HepG2 (cell line): ENCODE measurements around the gene SEPTIN5. TPM values are rescaled to one million over a fixed set of nuclear protein-coding genes. Genes with fewer than 3 reads are reported as not detected.

Source experiments
- ATAC-seq: fragments of 200-7000 bp; cut with Tn5 transposase; 3 replicates; pipeline ENCODE4 v1.9.1; 2020; ENCODE audit warnings: mild to moderate bottlenecking, moderate library complexity
- BruUV-seq: library from RNA; stranded (reverse); fragments of 400-500 nt; replicated peaks from 2 replicates; lab custom pipeline; 2021; lab: Mats Ljungman, UMichigan
- CTCF ChIA-PET: fragments of 300-600 bp; formaldehyde crosslinking; extraction: SDS; loops from one replicate; lab custom pipeline; 2021; ENCODE audit warnings: low total read pairs, inconsistent platforms, low intra/inter-chr PET ratio; lab: Yijun Ruan, JAX
- POLR2A ChIA-PET: fragments of 350-600 bp; sonication (Branson Sonifier 250); formaldehyde crosslinking; loops from one replicate; lab custom pipeline; 2020; ENCODE audit warnings: antibody characterized with exemption, inconsistent platforms; lab: Yijun Ruan, JAX
- DNase-seq: peaks from one replicate; pipeline ENCODE4 v3.0.0-alpha.2; 2015; ENCODE audit warnings: low spot score
- FAIRE-seq: peaks from 3 replicates; lab custom pipeline; 2011; peaks lifted over from hg19 to GRCh38; lab: Jason Lieb, UNC
- H2AFZ ChIP-seq: one replicate; pipeline ENCODE4 v1.6.1; 2011; ENCODE audit warnings: low read length, inconsistent platforms
- H3K27ac ChIP-seq: fragments of 300-600 bp; 3 replicates; pipeline ENCODE4 v1.8.0; 2011; ENCODE audit warnings: mixed run types, mild to moderate bottlenecking, mixed read lengths, low read length, inconsistent platforms; ENCODE audit not compliant: insufficient read depth; ENCODE audit errors: extremely low read length
- H3K27me3 ChIP-seq, 2 experiments: fragments of 200-600 bp in 1 of 2; 2 replicates in 1 of 2; 3 replicates in 1 of 2; pipeline versions ENCODE4 v1.6.0 to v1.8.0; 2011; ENCODE audit warnings: low read length in 2 of 2, mild to moderate bottlenecking in 2 of 2, moderate library complexity in 2 of 2, inconsistent platforms in 1 of 2; ENCODE audit not compliant: insufficient read depth in 2 of 2, control insufficient read depth in 1 of 2
- H3K36me3 ChIP-seq, 2 experiments: fragments of 200-600 bp in 1 of 2; replicated peaks in 1 of 2; 2 replicates in 1 of 2; 3 replicates in 1 of 2; pipeline versions ENCODE4 v1.5.1 to v1.8.0; 2011; ENCODE audit warnings: low read length in 2 of 2, inconsistent platforms in 1 of 2; ENCODE audit not compliant: insufficient read depth in 2 of 2, control insufficient read depth in 1 of 2
- H3K4me1 ChIP-seq: 2 replicates; pipeline ENCODE4 v1.5.1; 2012; ENCODE audit warnings: low read length, inconsistent platforms; ENCODE audit not compliant: insufficient read depth
- H3K4me2 ChIP-seq: 2 replicates; pipeline ENCODE4 v1.6.0; 2011; ENCODE audit warnings: low read depth, low read length, inconsistent platforms
- H3K4me3 ChIP-seq, 3 experiments: fragments of 200-600 bp in 1 of 3; sonication (generic), shearing (Covaris generic) in 1 of 3; replicated peaks in 1 of 3; 2 replicates each; pipeline ENCODE4 v1.5.1; 2011 to 2016; ENCODE audit warnings: low read length in 3 of 3, inconsistent platforms in 2 of 3, low read depth in 2 of 3, mild to moderate bottlenecking in 2 of 3, control low read depth in 1 of 3, mixed read lengths in 1 of 3; ENCODE audit not compliant: insufficient read depth in 1 of 3
- H3K79me2 ChIP-seq: one replicate; pipeline ENCODE4 v1.6.1; 2011; ENCODE audit warnings: low read length, inconsistent platforms; ENCODE audit not compliant: insufficient read depth
- H3K9ac ChIP-seq: 2 replicates; pipeline ENCODE4 v1.6.0; 2011; ENCODE audit warnings: mild to moderate bottlenecking, low read depth, low read length, inconsistent platforms; ENCODE audit not compliant: insufficient read depth
- H3K9me3 ChIP-seq: 2 replicates; pipeline ENCODE4 v1.5.1; 2012; ENCODE audit warnings: mild to moderate bottlenecking, low read length
- H4K20me1 ChIP-seq: 2 replicates; pipeline ENCODE4 v1.6.0; 2011; ENCODE audit warnings: inconsistent platforms, mild to moderate bottlenecking, low read length, moderate library complexity; ENCODE audit not compliant: insufficient read depth
- GABPB1 ChIP-seq: IDR thresholded peaks from 2 replicates; pipeline ENCODE4 v1.6.1; 2016; ENCODE audit warnings: mild to moderate bottlenecking, missing genetic modification reagents, moderate library complexity, missing compliant biosample characterization
- LCORL ChIP-seq, 2 experiments: fragments of 450-650 bp in 1 of 2; sonication (generic) in 1 of 2; formaldehyde crosslinking in 1 of 2; IDR thresholded peaks; 2 replicates each; pipeline versions ENCODE4 v1.5.0 to v1.6.1; 2017 to 2020; ENCODE audit warnings: antibody characterized with exemption in 1 of 2, missing genetic modification reagents in 1 of 2
- PHF8 ChIP-seq: sonication (generic); formaldehyde crosslinking; IDR thresholded peaks from 2 replicates; pipeline ENCODE4 v1.5.0; 2020; ENCODE audit warnings: missing genetic modification reagents
- PTBP1 ChIP-seq: fragments of 200-400 bp; formaldehyde crosslinking; IDR thresholded peaks from 2 replicates; pipeline ENCODE4 v1.6.1; 2018; ENCODE audit warnings: low read length, low read depth; ENCODE audit not compliant: poor library complexity, severe bottlenecking
- UBTF ChIP-seq: sonication (generic); formaldehyde crosslinking; IDR thresholded peaks from 2 replicates; pipeline ENCODE4 v1.4.0; 2020; ENCODE audit warnings: mild to moderate bottlenecking, missing genetic modification reagents
- ZMYM3 ChIP-seq: sonication (generic); formaldehyde crosslinking; IDR thresholded peaks from 2 replicates; pipeline ENCODE4 v1.5.1; 2020; ENCODE audit warnings: mild to moderate bottlenecking, missing genetic modification reagents
- ZNF629 ChIP-seq: sonication (generic); formaldehyde crosslinking; conservative IDR thresholded peaks from 2 replicates; pipeline ENCODE4 v1.5.0; 2020; ENCODE audit warnings: missing genetic modification reagents
- ZNF768 ChIP-seq: sonication (generic); formaldehyde crosslinking; IDR thresholded peaks from 2 replicates; pipeline ENCODE4 v1.4.0; 2020; ENCODE audit warnings: missing genetic modification reagents
- ZSCAN25 ChIP-seq: sonication (generic); formaldehyde crosslinking; IDR thresholded peaks from 2 replicates; pipeline ENCODE4 v1.8.0; 2022; ENCODE audit warnings: mild to moderate bottlenecking, missing genetic modification reagents
- WGBS: methylation state at CpG from one replicate; pipeline ENCODE4 v1.1.6; 2017; ENCODE audit warnings: low lambda C conversion rate; 5-methylcytosine and 5-hydroxymethylcytosine counted together
- in situ Hi-C: cut with HindIII; loops from 2 replicates; pipeline ENCODE4 v1.10.0; 2017; ENCODE audit warnings: low pct_unique_long_range_greater_than_20kb; ENCODE audit not compliant: extremely low pct_ligation_motif_present
- intact Hi-C: fragments of 100-400 bp; cut with micrococcal nuclease; formaldehyde crosslinking; loops from one replicate; pipeline ENCODE4 v1.10.0; 2022; ENCODE audit not compliant: unreplicated experiment
- polyA plus RNA-seq, 8 experiments: library from polyadenylated mRNA; depleted of rRNA in 3 of 8; stranded (reverse) in 7 of 8; unstranded in 1 of 8; fragments of >200 nt; fragmentation: Illumina TruSeq in 4 of 8; extraction: Trizol in 4 of 8; gene quantifications; 2 replicates each; pipeline versions ENCODE4 v1.2.1 to v1.2.3, GENCODE V29; 2011 to 2016; ENCODE audit warnings: low read depth in 4 of 8, missing spikeins in 1 of 8, mixed read lengths in 1 of 8; ENCODE audit not compliant: insufficient read depth in 1 of 8
- total RNA-seq, 5 experiments: library from RNA; depleted of rRNA; stranded (reverse); fragments of >200 nt; fragmentation: Illumina TruSeq; extraction: Trizol; gene quantifications; 2 replicates each; pipeline ENCODE4 v1.2.3, GENCODE V29; 2016; ENCODE audit warnings: low read depth in 1 of 5
- TF ChIP-seq, protein P1 (sequence below): sonication (generic); formaldehyde crosslinking; IDR thresholded peaks from 2 replicates; pipeline ENCODE4 v1.5.1; 2020; ENCODE audit warnings: mild to moderate bottlenecking, missing genetic modification reagents, moderate library complexity

The SEPTIN5 gene
- total and polyA plus RNA-seq, 2 of the 13 experiments (the other 11 are each of a cell fraction or from before 2014, with no cell fraction given) = 0.33 TPM; not detected in 1

DNA sequence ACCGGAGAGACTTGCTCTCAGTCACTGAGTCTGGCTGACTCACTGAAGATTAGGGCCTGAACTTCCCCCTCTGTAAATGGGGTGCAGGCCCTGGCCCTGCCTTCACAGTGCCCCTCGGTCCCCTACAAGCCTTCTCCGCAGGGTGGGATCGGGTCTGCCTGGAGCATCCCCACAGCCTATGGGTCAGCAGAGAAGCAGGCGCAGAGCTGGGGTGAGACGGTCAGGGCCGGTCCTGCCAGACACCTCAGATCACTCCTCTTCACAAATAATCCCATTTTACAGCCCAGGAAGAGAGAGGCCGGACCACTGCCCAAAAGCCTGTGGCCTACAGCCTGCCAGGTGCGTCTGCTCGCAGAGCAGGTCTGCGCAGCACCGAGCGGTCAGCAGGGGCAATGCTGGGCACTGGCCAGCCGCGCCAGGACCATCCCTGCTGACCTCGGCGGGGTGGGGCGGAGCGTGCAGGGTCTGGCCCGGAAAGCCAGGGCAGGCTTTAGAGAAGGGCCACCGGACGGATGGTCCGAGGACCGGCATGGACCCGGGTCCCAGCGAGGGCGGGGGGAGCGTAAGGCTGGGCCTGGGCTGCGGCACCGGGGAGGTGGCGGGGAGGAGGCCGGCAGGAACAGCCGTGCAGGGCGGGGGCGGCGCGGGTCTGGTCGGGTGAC lies 522 bp upstream of the SEPTIN5 start:
- no TSS peak for BruUV-seq
- no peak overlapping the region for H2AFZ ChIP-seq
- H3K4me1 ChIP-seq = peaks cover 4% of the 10 kb centered on the region; the same call in 1 of the 2 replicates
- peak overlapping the region; percentile 26 to 62 (median 42); a peak in 4 of 6 replicates for H3K4me3 ChIP-seq
- peak; percentile 53; the same call in 1 of the 2 replicates for TF ChIP-seq ZMYM3
- TF ChIP-seq, protein P1, sequence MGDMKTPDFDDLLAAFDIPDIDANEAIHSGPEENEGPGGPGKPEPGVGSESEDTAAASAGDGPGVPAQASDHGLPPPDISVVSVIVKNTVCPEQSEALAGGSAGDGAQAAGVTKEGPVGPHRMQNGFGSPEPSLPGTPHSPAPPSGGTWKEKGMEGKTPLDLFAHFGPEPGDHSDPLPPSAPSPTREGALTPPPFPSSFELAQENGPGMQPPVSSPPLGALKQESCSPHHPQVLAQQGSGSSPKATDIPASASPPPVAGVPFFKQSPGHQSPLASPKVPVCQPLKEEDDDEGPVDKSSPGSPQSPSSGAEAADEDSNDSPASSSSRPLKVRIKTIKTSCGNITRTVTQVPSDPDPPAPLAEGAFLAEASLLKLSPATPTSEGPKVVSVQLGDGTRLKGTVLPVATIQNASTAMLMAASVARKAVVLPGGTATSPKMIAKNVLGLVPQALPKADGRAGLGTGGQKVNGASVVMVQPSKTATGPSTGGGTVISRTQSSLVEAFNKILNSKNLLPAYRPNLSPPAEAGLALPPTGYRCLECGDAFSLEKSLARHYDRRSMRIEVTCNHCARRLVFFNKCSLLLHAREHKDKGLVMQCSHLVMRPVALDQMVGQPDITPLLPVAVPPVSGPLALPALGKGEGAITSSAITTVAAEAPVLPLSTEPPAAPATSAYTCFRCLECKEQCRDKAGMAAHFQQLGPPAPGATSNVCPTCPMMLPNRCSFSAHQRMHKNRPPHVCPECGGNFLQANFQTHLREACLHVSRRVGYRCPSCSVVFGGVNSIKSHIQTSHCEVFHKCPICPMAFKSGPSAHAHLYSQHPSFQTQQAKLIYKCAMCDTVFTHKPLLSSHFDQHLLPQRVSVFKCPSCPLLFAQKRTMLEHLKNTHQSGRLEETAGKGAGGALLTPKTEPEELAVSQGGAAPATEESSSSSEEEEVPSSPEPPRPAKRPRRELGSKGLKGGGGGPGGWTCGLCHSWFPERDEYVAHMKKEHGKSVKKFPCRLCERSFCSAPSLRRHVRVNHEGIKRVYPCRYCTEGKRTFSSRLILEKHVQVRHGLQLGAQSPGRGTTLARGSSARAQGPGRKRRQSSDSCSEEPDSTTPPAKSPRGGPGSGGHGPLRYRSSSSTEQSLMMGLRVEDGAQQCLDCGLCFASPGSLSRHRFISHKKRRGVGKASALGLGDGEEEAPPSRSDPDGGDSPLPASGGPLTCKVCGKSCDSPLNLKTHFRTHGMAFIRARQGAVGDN (CRISPR knock-in tag) = peak; percentile 30
- TF ChIP-seq ZNF768 (CRISPR knock-in tag) = peak; percentile 33; the same call in 1 of the 2 replicates
- TF ChIP-seq PTBP1 = no peak
- peak; percentile 15; the same call in 1 of the 2 replicates for TF ChIP-seq GABPB1 (CRISPR knock-in tag)
- TF ChIP-seq ZNF629 (CRISPR knock-in tag) = peak; percentile 75
- no peak for TF ChIP-seq PHF8 (CRISPR knock-in tag)
- no peak for TF ChIP-seq LCORL (IDR thresholded peaks at IDR 0.05)
- no peak for TF ChIP-seq LCORL (CRISPR knock-in tag; IDR thresholded peaks at IDR 0.05)
- TF ChIP-seq ZSCAN25 (CRISPR knock-in tag) = peak; percentile 26; the same call in 1 of the 2 replicates
- 0 out of 2 replicates have a peak, but pooled peaks have one; percentile 22 for TF ChIP-seq UBTF (CRISPR knock-in tag)
- peaks cover 4% of the 10 kb centered on the region; the same call in 1 of the 2 replicates for H4K20me1 ChIP-seq
- H3K9ac ChIP-seq = no peak overlapping the region
- FAIRE-seq (no peak), ATAC-seq (peak; percentile 33), DNase-seq (no peak)
- no peaks in the 10 kb centered on the region for H3K79me2 ChIP-seq
- no peaks in the 10 kb centered on the region for H3K9me3 ChIP-seq
- POLR2A ChIA-PET = no interaction called here
- CTCF ChIA-PET = no interaction called here
- WGBS = 0% methylated on average over 4 of the region's 38 CpGs
- peaks cover 11 to 86% of the 10 kb centered on the region in 2 experiments for H3K27me3 ChIP-seq
- H3K27ac ChIP-seq = no peak overlapping the region
- no peaks in the 10 kb centered on the region for H3K36me3 ChIP-seq
- in situ Hi-C loops = no loop called here
- intact Hi-C loops = no loop called here
- H3K4me2 ChIP-seq = peak overlapping the region; percentile 67
